ENCODE data around the gene GPR158.

DNA sequence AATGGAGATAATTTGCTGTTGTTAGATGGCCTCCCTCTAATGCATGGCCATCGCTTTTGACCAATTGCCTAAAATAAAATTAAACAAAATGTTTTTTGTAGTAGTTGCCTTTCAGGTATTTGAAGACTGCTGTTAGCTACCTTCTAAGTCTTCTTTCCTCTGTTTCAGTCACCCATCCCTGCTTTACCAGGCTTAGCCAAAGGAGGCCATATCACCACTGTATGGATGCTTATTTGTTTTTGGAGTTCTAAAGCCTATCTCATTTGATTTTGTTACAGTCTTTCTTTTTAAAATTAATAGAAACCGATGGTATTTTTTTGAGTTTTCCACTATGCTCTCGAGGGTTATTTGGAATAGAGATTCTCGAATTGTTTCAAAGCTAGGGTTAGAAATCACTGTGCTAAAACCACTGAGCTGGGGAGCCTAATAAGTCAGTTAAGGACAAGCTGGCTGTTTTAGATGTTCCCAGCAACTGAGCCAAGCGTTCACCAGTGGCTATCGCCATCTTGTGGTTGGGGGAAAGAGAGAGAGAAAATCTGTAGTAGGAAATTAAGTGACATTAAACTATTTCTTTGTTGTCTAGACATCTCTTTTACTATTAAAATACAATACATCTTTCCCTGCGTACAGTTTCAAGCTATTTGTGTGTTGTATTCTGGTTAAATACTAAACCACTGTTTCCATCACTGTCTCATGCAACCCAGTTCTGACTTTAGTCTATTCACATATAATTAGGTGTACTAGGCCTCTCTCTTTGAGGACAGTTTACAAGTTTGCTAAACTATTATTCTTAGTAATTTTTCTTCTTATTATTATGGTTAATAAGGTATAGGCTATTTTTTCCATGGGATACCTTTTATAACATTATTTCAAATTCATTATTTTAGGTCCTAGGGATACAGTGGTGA lies 52.2 kb downstream of the GPR158 start:
- TF ChIP-seq ISL1 (CRISPR knock-in tag; IDR thresholded peaks at IDR 0.05) (no peak), ZNF565 (CRISPR knock-in tag; conservative IDR thresholded peaks at IDR 0.05; ENCODE audit: low read depth) (no peak), CREB5 (CRISPR knock-in tag; IDR thresholded peaks at IDR 0.05; ENCODE audit: low read depth) (no peak), BACH2 (CRISPR knock-in tag; IDR thresholded peaks at IDR 0.05; ENCODE audit: borderline replicate concordance) (no peak), ZNF70 (CRISPR knock-in tag; IDR thresholded peaks at IDR 0.05) (no peak), ZNF8 (CRISPR knock-in tag; IDR thresholded peaks at IDR 0.05) (no peak), OSR1 (CRISPR knock-in tag; IDR thresholded peaks at IDR 0.05) (no peak)
- TF ChIP-seq, protein P1, sequence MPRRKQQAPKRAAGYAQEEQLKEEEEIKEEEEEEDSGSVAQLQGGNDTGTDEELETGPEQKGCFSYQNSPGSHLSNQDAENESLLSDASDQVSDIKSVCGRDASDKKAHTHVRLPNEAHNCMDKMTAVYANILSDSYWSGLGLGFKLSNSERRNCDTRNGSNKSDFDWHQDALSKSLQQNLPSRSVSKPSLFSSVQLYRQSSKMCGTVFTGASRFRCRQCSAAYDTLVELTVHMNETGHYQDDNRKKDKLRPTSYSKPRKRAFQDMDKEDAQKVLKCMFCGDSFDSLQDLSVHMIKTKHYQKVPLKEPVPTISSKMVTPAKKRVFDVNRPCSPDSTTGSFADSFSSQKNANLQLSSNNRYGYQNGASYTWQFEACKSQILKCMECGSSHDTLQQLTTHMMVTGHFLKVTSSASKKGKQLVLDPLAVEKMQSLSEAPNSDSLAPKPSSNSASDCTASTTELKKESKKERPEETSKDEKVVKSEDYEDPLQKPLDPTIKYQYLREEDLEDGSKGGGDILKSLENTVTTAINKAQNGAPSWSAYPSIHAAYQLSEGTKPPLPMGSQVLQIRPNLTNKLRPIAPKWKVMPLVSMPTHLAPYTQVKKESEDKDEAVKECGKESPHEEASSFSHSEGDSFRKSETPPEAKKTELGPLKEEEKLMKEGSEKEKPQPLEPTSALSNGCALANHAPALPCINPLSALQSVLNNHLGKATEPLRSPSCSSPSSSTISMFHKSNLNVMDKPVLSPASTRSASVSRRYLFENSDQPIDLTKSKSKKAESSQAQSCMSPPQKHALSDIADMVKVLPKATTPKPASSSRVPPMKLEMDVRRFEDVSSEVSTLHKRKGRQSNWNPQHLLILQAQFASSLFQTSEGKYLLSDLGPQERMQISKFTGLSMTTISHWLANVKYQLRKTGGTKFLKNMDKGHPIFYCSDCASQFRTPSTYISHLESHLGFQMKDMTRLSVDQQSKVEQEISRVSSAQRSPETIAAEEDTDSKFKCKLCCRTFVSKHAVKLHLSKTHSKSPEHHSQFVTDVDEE (CRISPR knock-in tag; IDR thresholded peaks at IDR 0.05) = no peak
